ENCODE results near the gene CCDC185. TPM values are rescaled to one million over a fixed set of nuclear protein-coding genes. Genes with fewer than 3 reads are reported as not detected.

The CCDC185 gene
- total and polyA plus RNA-seq, 4 donors: not detected

GRCh38 chr1:223390618-223391017 lies 2.6 kb upstream of the CCDC185 start:
- Histone ChIP-seq H3K4me1 (ENCODE audit: control insufficient read depth in 4 of 4, insufficient read depth in 4 of 4, low read length in 3 of 4) (peaks cover 0 to 5% (median 3%) of the 10 kb centered on the region in 4 donors), H3K4me3 (ENCODE audit: low read depth in 1 of 3, low read length in 3 of 3) (no peak overlapping the region), H3K27ac (ENCODE audit: low read depth in 1 of 2, low read length in 2 of 2) (no peak overlapping the region), H3K27me3 (ENCODE audit: control insufficient read depth in 4 of 4, insufficient read depth in 4 of 4, low read length in 3 of 4) (peaks cover 0 to 3% (median 0%) of the 10 kb centered on the region in 4 donors), H3K9ac (ENCODE audit: low read depth in 1 of 2, low read length in 2 of 2) (no peak overlapping the region), H3K9me3 (ENCODE audit: control insufficient read depth in 4 of 4, low read length in 3 of 4) (peaks cover 0 to 3% (median 0%) of the 10 kb centered on the region in 4 donors), H3K36me3 (ENCODE audit: control insufficient read depth in 4 of 4, insufficient read depth in 3 of 4, low read depth in 1 of 4, low read length in 3 of 4) (no peaks in the 10 kb centered on the region)
- TF ChIP-seq TAF1 (conservative IDR thresholded peaks at IDR 0.05): no peak
- no peak for TF ChIP-seq RXRA (IDR thresholded peaks at IDR 0.05)
- no peak for TF ChIP-seq HNF4A (conservative IDR thresholded peaks at IDR 0.05)
- TF ChIP-seq REST (IDR thresholded peaks at IDR 0.05): no peak
- TF ChIP-seq FOXA2 (IDR thresholded peaks at IDR 0.05): no peak
- no peak for TF ChIP-seq MAX (IDR thresholded peaks at IDR 0.05)
- TF ChIP-seq EGR1 (IDR thresholded peaks at IDR 0.05; ENCODE audit: low read depth in 2 of 2): no peak
- no peak for TF ChIP-seq FOXA1 (IDR thresholded peaks at IDR 0.05)
- TF ChIP-seq HNF4G (IDR thresholded peaks at IDR 0.05): no peak
- no peak for TF ChIP-seq RAD21 (IDR thresholded peaks at IDR 0.05)
- TF ChIP-seq YY1 (IDR thresholded peaks at IDR 0.05): no peak
- TF ChIP-seq SP1 (IDR thresholded peaks at IDR 0.05): no peak
- TF ChIP-seq CTCF (IDR thresholded peaks at IDR 0.05; ENCODE audit: low read depth, low read length, missing input control): no peak
- no peak for TF ChIP-seq JUND (IDR thresholded peaks at IDR 0.05)
- no peak for TF ChIP-seq GABPA (IDR thresholded peaks at IDR 0.05 in 1 of 2, conservative IDR thresholded peaks at IDR 0.05 in 1 of 2)
- TF ChIP-seq, protein P1, sequence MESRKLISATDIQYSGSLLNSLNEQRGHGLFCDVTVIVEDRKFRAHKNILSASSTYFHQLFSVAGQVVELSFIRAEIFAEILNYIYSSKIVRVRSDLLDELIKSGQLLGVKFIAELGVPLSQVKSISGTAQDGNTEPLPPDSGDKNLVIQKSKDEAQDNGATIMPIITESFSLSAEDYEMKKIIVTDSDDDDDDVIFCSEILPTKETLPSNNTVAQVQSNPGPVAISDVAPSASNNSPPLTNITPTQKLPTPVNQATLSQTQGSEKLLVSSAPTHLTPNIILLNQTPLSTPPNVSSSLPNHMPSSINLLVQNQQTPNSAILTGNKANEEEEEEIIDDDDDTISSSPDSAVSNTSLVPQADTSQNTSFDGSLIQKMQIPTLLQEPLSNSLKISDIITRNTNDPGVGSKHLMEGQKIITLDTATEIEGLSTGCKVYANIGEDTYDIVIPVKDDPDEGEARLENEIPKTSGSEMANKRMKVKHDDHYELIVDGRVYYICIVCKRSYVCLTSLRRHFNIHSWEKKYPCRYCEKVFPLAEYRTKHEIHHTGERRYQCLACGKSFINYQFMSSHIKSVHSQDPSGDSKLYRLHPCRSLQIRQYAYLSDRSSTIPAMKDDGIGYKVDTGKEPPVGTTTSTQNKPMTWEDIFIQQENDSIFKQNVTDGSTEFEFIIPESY (IDR thresholded peaks at IDR 0.05): no peak
- TF ChIP-seq NR2F2 (IDR thresholded peaks at IDR 0.05): no peak
- TF ChIP-seq, protein P2, sequence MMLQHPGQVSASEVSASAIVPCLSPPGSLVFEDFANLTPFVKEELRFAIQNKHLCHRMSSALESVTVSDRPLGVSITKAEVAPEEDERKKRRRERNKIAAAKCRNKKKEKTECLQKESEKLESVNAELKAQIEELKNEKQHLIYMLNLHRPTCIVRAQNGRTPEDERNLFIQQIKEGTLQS (IDR thresholded peaks at IDR 0.05): no peak
- DNase-seq (ENCODE audit: low spot score): no peak

Measured in liver (tissue), 9 donors.